GM13976 (cell line): ENCODE measurements around the gene NAALADL2.

Experiments
- DNase-seq: peaks from one replicate; pipeline ENCODE4 v3.0.0; 2012; ENCODE audit warnings: low spot score
- CTCF ChIP-seq: IDR thresholded peaks from 2 replicates; pipeline ENCODE4 v1.5.1; 2012; ENCODE audit warnings: borderline replicate concordance, mild to moderate bottlenecking; ENCODE audit not compliant: insufficient read depth; ENCODE audit errors: extremely low read depth, missing control alignments, control extremely low read depth
- in situ Hi-C: fragments of 300-500 bp; cut with MboI; formaldehyde crosslinking; loops from one replicate; pipeline ENCODE4 v1.12.0; 2022; ENCODE audit warnings: low sequenced_read_pairs, mixed read lengths, inconsistent platforms; ENCODE audit not compliant: unreplicated experiment

NAALADL2 gene

DNA sequence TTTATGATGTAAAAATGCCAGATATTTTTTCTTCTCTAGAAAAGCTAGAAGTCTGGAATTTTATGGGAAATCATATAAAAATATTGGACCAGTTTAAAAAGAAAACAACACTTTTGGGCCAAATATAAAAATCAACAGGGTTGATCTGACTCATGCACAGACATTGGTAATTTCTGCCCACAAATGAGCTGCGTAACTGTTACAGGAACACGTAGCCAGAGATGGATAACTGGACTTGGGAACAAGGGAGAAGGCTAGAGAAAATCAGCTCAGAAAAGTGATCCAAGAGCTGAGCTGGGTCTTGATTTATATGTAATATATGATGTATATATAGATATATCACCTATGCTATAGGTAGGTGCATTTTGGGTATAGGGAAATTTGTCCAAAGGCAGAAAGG lies 36.8 kb upstream of the NAALADL2 start:
- in situ Hi-C loops: no loop called here
- no peak for TF ChIP-seq CTCF

GRCh38 chr3:174826069-174826468 lies 33.1 kb upstream of the NAALADL2 start:
- in situ Hi-C loops: no loop called here
- no peak for TF ChIP-seq CTCF
- DNase-seq: no peak

More for the DNA sequence above, 36.8 kb upstream of the NAALADL2 start:
- no peak for DNase-seq

GRCh38 chr3:174844746-174845145 lies 14.4 kb upstream of the NAALADL2 start:
- TF ChIP-seq CTCF: no peak
- in situ Hi-C loops: no loop called here
- DNase-seq: no peak

DNA sequence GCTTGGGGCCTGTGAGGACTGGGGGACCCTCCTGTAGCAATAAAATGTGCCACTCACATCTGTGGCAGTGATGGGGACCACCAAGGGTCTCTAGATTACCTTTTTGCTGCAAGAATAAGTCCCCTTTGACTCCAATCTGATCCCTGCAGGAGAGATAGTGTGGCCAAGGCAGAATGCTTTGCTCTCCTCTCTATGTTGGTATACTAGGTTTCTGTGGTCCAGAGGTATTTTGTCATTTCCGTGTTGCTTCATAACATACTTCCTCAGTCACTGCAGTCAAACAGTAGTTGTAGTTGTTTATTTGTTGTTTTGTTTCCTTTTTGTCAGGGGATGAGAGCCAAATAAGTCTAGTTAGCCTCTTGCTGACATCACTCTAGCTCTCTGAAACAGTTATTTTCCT lies 13.1 kb upstream of the NAALADL2 start:
- in situ Hi-C loops: no loop called here
- no peak for DNase-seq

DNA sequence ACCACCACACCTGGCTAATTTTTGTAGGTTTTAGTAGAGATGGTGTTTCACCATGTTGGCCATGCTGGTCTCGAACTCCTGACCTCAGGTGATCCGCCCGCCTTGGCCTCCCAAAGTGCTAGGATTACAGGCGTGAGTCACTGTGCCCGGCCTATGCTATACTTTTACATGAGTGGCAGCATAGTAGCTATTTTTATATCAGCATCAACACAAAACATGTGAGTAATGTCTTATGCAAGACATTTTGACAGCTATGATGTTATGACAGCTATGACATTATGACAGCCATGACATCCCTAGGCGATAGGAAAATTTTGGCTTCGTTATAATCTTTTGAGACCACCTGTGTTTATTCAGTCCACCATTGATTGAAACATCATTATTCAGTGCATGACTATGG lies 4.1 kb upstream of the NAALADL2 start:
- in situ Hi-C loops: no loop called here
- no peak for DNase-seq
- no peak for TF ChIP-seq CTCF

More for the DNA sequence above, 13.1 kb upstream of the NAALADL2 start:
- TF ChIP-seq CTCF: no peak

GRCh38 chr3:174857301-174857700 lies 1.8 kb upstream of the NAALADL2 start:
- TF ChIP-seq CTCF: no peak
- in situ Hi-C loops: no loop called here
- no peak for DNase-seq

- DNase-seq: no peak
- in situ Hi-C loops: no loop called here
- no peak for TF ChIP-seq CTCF
These were observed 781 bp upstream of the NAALADL2 start for GRCh38 chr3:174858353-174858752.
